ENCODE measurements around the gene CA9.

The CA9 gene

GRCh38 chr9:35719546-35719945 lies 45.8 kb downstream of the CA9 start:
- DNase-seq = no peak

GRCh38 chr9:35723426-35723825 lies 49.7 kb downstream of the CA9 start:
- no peak for DNase-seq

GRCh38 chr9:35723908-35724307 lies 50.2 kb downstream of the CA9 start:
- DNase-seq = no peak

- DNase-seq = no peak
Observed at GRCh38 chr9:35725362-35725761, 51.6 kb downstream of the CA9 start.

GRCh38 chr9:35726931-35727330 lies 53.2 kb downstream of the CA9 start:
- DNase-seq = no peak

GRCh38 chr9:35727676-35728040 lies 53.9 kb downstream of the CA9 start:
- DNase-seq = no peak

- no peak for DNase-seq
Observed at GRCh38 chr9:35728041-35728971, 54.6 kb downstream of the CA9 start.

GRCh38 chr9:35729101-35729500 lies 55.4 kb downstream of the CA9 start:
- no peak for DNase-seq

GRCh38 chr9:35729700-35730485 lies 56.2 kb downstream of the CA9 start:
- DNase-seq = peak; percentile 1

GRCh38 chr9:35730486-35730854 lies 56.7 kb downstream of the CA9 start:
- no peak for DNase-seq

All from NCI-H2171 treated with DMSO at 0.1 percent for 48 hours (cell line).